OCI-LY3 (cell line): ENCODE results near the gene CA12.

Experiments used
- H2AFZ ChIP-seq: fragments of 200-600, 300-600 bp; shearing (Covaris generic); 2 replicates; pipeline ENCODE4 v1.6.0; 2014; ENCODE audit warnings: antibody characterized with exemption, low read depth, low read length
- H3K27ac ChIP-seq: fragments of 200-600, 300-600 bp; sonication (generic); 2 replicates; pipeline ENCODE4 v1.5.1; 2014; ENCODE audit warnings: mild to moderate bottlenecking, low read length, moderate library complexity, mixed read lengths
- H3K27me3 ChIP-seq: fragments of 200-600, 300-600 bp; sonication (generic); 2 replicates; pipeline ENCODE4 v1.6.1; 2014; ENCODE audit warnings: low read depth, low read length, mixed read lengths
- H3K36me3 ChIP-seq: fragments of 200-600, 300-600 bp; sonication (generic); replicated peaks from 2 replicates; pipeline ENCODE3; 2014; ENCODE audit warnings: low read depth, low read length, mixed read lengths
- H3K4me1 ChIP-seq: fragments of 300-600, 200-600 bp; sonication (generic); 2 replicates; pipeline ENCODE4 v1.6.1; 2014; ENCODE audit warnings: low read length, mixed read lengths
- H3K4me2 ChIP-seq: fragments of 200-600, 300-600 bp; sonication (generic); 2 replicates; pipeline ENCODE4 v1.6.1; 2014; ENCODE audit warnings: low read length, mixed read lengths
- H3K4me3 ChIP-seq: fragments of 300-600, 200-600 bp; sonication (generic); 2 replicates; pipeline ENCODE4 v1.5.1; 2014; ENCODE audit warnings: antibody characterized with exemption, mild to moderate bottlenecking, low read length, moderate library complexity
- H3K79me2 ChIP-seq: fragments of 300-600, 200-600 bp; shearing (Covaris generic); 2 replicates; pipeline ENCODE4 v1.6.1; 2014; ENCODE audit warnings: mild to moderate bottlenecking, low read length, mixed read lengths
- H3K9ac ChIP-seq: fragments of 300-600, 200-600 bp; shearing (Covaris generic); 2 replicates; pipeline ENCODE4 v1.6.0; 2014; ENCODE audit warnings: mild to moderate bottlenecking, low read length, moderate library complexity
- H3K9me3 ChIP-seq: fragments of 200-600, 300-600 bp; shearing (Covaris generic); 2 replicates; pipeline ENCODE4 v1.6.1; 2014; ENCODE audit warnings: low read length, mixed read lengths; ENCODE audit not compliant: insufficient read depth
- H4K20me1 ChIP-seq: fragments of 200-600, 300-600 bp; sonication (generic); 2 replicates; pipeline ENCODE4 v1.6.1; 2016; ENCODE audit warnings: low read length, mixed read lengths; ENCODE audit not compliant: insufficient read depth
- EZH2phosphoT487 ChIP-seq: fragments of 200-600 bp; shearing (Covaris generic); IDR thresholded peaks from 2 replicates; pipeline ENCODE4 v1.6.1; 2018; ENCODE audit warnings: antibody characterized with exemption, mixed run types, low read depth
- TF ChIP-seq, protein P1 (sequence below): fragments of 200-600, 300-600 bp; sonication (generic); IDR thresholded peaks from 2 replicates; pipeline ENCODE4 v1.5.1; 2014; ENCODE audit warnings: antibody characterized with exemption, low read length, low read depth

CA12 gene

DNA sequence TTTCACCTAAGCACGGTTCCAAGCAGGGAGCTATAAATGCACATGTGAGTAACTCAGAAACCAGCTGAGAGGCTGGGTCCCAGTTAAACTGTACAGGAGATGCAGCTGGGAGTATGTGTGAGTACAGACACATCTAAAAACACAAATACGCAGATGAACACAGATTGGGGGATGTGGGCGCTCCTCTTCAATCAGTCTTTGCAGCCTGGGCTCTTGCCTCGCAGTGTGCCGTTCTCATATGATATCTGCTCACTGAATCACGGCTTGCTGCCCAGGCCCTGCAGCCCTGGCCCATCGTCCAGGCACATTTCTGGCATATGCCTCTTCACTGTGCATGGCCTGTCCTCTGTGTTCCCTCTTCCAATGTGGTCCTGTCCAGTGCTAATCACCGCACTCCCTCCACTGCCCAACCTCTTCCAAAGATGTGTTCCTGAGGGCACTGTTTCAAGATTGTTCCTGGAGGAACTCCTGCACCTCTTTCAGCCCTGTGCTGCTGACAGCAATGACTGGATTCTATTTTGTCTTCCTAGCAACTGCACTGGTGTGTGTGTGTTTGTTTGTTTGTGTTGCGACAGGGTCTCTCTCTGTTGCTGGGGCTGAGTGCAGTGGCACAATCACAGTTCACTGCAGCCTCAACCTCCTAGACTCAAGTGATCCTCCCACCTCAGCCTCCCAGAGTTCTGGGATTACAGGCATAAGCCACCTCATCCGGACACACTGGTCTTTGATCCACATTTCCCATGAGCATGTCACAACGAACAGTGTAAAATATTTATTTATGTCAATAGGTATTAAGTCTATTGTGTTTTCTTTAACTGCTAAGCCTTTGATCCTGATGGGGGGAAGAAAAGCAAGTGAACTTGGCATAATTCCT, 17.0 kb downstream of the CA12 start:
- H3K4me1 ChIP-seq = peaks cover 23% of the 10 kb centered on the region

DNA sequence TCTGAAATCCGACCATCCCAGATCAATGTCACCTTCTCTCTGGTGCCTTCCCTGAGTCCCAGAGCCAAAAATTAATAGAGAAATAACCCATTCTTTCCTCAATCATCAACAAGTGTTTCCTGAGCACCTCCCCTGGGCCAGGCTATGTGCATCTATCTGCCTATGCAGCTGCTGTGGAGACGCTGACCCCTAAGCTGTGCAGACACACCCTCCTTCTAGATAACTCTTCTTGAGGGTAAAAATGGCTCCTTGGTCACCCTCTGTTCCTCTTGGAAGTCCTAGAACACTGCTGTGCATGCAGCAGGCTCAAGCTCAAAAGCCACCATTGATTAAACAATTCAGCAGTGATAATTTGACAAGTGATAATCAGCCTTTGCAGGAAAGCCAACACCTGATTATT, 18.4 kb downstream of the CA12 start:
- Histone ChIP-seq H3K27ac (peak overlapping the region; percentile 65), H3K4me2 (peak overlapping the region; percentile 62), H3K9me3 (no peaks in the 10 kb centered on the region), H3K36me3 (no peaks in the 10 kb centered on the region), H3K79me2 (no peaks in the 10 kb centered on the region), H3K4me3 (peak overlapping the region; percentile 20), H4K20me1 (no peaks in the 10 kb centered on the region), H3K27me3 (peaks cover 22% of the 10 kb centered on the region), H2AFZ (no peak overlapping the region), H3K9ac (peak overlapping the region; percentile 12; the same call in 1 of the 2 replicates), H3K4me1 (peaks cover 23% of the 10 kb centered on the region)
- TF ChIP-seq EZH2phosphoT487 = no peak
- TF ChIP-seq, protein P1, sequence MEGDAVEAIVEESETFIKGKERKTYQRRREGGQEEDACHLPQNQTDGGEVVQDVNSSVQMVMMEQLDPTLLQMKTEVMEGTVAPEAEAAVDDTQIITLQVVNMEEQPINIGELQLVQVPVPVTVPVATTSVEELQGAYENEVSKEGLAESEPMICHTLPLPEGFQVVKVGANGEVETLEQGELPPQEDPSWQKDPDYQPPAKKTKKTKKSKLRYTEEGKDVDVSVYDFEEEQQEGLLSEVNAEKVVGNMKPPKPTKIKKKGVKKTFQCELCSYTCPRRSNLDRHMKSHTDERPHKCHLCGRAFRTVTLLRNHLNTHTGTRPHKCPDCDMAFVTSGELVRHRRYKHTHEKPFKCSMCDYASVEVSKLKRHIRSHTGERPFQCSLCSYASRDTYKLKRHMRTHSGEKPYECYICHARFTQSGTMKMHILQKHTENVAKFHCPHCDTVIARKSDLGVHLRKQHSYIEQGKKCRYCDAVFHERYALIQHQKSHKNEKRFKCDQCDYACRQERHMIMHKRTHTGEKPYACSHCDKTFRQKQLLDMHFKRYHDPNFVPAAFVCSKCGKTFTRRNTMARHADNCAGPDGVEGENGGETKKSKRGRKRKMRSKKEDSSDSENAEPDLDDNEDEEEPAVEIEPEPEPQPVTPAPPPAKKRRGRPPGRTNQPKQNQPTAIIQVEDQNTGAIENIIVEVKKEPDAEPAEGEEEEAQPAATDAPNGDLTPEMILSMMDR = no peak

More for the DNA sequence above, 17.0 kb downstream of the CA12 start:
- Histone ChIP-seq H3K36me3 (no peaks in the 10 kb centered on the region), H3K4me2 (no peak overlapping the region), H4K20me1 (no peaks in the 10 kb centered on the region), H3K79me2 (no peaks in the 10 kb centered on the region), H2AFZ (no peak overlapping the region), H3K9ac (no peak overlapping the region), H3K9me3 (no peaks in the 10 kb centered on the region), H3K27ac (no peak overlapping the region), H3K27me3 (peaks cover 13% of the 10 kb centered on the region), H3K4me3 (no peak overlapping the region)
- no peak for TF ChIP-seq EZH2phosphoT487
- TF ChIP-seq, protein P1 = no peak

DNA sequence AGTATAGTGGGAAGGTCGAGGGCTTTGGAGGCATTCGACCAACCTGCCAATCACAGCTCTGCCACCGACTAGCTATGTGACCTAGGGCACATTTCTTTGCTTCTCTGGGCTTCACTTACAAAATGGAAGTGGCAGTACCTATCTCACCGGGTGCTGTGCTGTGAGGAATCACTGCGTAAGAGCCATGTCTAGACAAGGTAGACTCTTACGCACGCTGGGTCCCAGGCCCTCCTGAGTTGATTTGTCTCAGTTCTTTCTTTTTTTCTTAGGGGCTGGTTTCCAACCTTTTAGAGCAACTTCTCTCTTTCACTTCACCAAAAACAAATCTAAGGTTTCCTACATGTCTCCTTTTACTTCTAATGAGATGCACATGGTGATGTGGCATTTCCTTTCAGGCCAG, 18.8 kb downstream of the CA12 start:
- Histone ChIP-seq H4K20me1 (no peaks in the 10 kb centered on the region), H3K36me3 (no peaks in the 10 kb centered on the region), H3K27me3 (peaks cover 22% of the 10 kb centered on the region), H3K4me2 (peak overlapping the region; percentile 62), H3K79me2 (no peaks in the 10 kb centered on the region), H3K9ac (peak overlapping the region; percentile 12; the same call in 1 of the 2 replicates), H3K27ac (peak overlapping the region; percentile 65), H2AFZ (0 out of 2 replicates have a peak overlapping the region, but pooled peaks have one; percentile 6), H3K9me3 (no peaks in the 10 kb centered on the region), H3K4me3 (peak overlapping the region; percentile 39), H3K4me1 (peaks cover 23% of the 10 kb centered on the region)
- no peak for TF ChIP-seq EZH2phosphoT487
- TF ChIP-seq, protein P1 = no peak

DNA sequence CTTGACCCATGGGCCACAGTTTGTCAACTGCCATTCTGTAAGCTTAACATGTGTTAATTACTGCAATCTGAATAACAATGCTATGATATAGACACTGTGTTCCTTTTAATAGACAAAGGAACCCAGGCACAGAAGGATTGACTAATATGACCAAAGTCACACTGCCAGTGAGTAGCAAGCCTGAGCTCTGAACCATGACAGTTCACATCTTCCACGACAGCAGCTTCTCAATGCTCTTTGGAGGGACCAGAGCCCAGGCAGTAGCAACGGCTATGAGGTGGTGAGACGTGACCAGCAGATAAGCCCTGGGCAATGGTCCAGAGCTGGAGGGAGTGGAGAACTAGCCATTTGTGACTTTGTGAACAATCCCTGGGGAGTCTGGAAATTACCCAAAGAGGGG, 19.4 kb downstream of the CA12 start:
- H3K79me2 ChIP-seq = no peaks in the 10 kb centered on the region
- no peaks in the 10 kb centered on the region for H3K36me3 ChIP-seq
- H3K4me1 ChIP-seq = peaks cover 23% of the 10 kb centered on the region
- H2AFZ ChIP-seq = no peak overlapping the region
- no peak overlapping the region for H3K27ac ChIP-seq
- H3K9me3 ChIP-seq = no peaks in the 10 kb centered on the region
- no peaks in the 10 kb centered on the region for H4K20me1 ChIP-seq
- H3K4me3 ChIP-seq = no peak overlapping the region
- no peak overlapping the region for H3K9ac ChIP-seq
- TF ChIP-seq EZH2phosphoT487 = no peak
- TF ChIP-seq, protein P1 = no peak
- peak overlapping the region; percentile 62 for H3K4me2 ChIP-seq
- H3K27me3 ChIP-seq = peaks cover 22% of the 10 kb centered on the region
